SK-N-SH (cell line): ENCODE results near the gene PLCXD1. TPM values are rescaled to one million over a fixed set of nuclear protein-coding genes. Genes with fewer than 3 reads are reported as not detected.
A peak's percentile ranks its signal among the peaks of the same experiment; 100 is the strongest.

ENCODE experiments used
- CTCF ChIA-PET: fragments of 300-600, 350-600 bp; formaldehyde crosslinking; extraction: SDS; loops from one replicate; lab custom pipeline; 2021; lab: Yijun Ruan, JAX
- POLR2A ChIA-PET: fragments of 350-600 bp; sonication (Branson Sonifier 250); formaldehyde crosslinking; extraction: SDS; loops from one replicate; lab custom pipeline; 2020; ENCODE audit warnings: antibody characterized with exemption, inconsistent platforms; lab: Yijun Ruan, JAX
- DNase-seq: peaks from one replicate; pipeline ENCODE4 v3.0.0; 2012
- H2AFZ ChIP-seq: fragments of 200-600 bp; sonication (generic); 2 replicates; pipeline ENCODE4 v1.8.1; 2016; ENCODE audit warnings: antibody characterized with exemption, mild to moderate bottlenecking, low read depth
- H3F3A ChIP-seq: fragments of 200-600 bp; sonication (generic); replicated peaks from 2 replicates; pipeline ENCODE3; 2016; ENCODE audit warnings: antibody characterized with exemption, mild to moderate bottlenecking; ENCODE audit not compliant: insufficient read depth
- H3K27ac ChIP-seq, 2 experiments: fragments of 200-500 bp in 1 of 2; fragments of 200-600 bp in 1 of 2; sonication (Bioruptor generic) in 1 of 2; sonication (generic), shearing (Covaris generic) in 1 of 2; 2 replicates each; pipeline versions ENCODE4 v1.5.1 to v1.6.1; 2014 to 2016; ENCODE audit warnings: low read depth in 2 of 2, inconsistent platforms in 1 of 2, low read length in 1 of 2, mild to moderate bottlenecking in 1 of 2, mixed read lengths in 1 of 2
- H3K27me3 ChIP-seq: fragments of 200-600 bp; sonication (generic), shearing (Covaris generic); 2 replicates; pipeline ENCODE4 v1.6.1; 2016; ENCODE audit warnings: mixed run types; ENCODE audit not compliant: insufficient read depth
- H3K36me3 ChIP-seq, 2 experiments: fragments of 200-500 bp in 1 of 2; fragments of 200-600 bp in 1 of 2; sonication (Bioruptor generic) in 1 of 2; sonication (generic) in 1 of 2; replicated peaks in 1 of 2; 2 replicates each; pipeline versions ENCODE3 to v1.5.1; 2014 to 2016; ENCODE audit warnings: low read length in 1 of 2, mild to moderate bottlenecking in 1 of 2; ENCODE audit not compliant: insufficient read depth in 2 of 2, control insufficient read depth in 1 of 2
- H3K4me1 ChIP-seq, 2 experiments: fragments of 200-500 bp in 1 of 2; fragments of 200-600 bp in 1 of 2; sonication (Bioruptor generic) in 1 of 2; sonication (generic), shearing (Covaris generic) in 1 of 2; 2 replicates each; pipeline versions ENCODE4 v1.5.1 to v1.6.1; 2014 to 2016; ENCODE audit warnings: low read depth in 1 of 2, low read length in 1 of 2, mixed run types in 1 of 2; ENCODE audit not compliant: insufficient read depth in 2 of 2, control insufficient read depth in 1 of 2
- H3K4me2 ChIP-seq: fragments of 200-600 bp; sonication (generic), shearing (Covaris generic); 2 replicates; pipeline ENCODE4 v1.6.1; 2017; ENCODE audit warnings: mixed run types
- H3K4me3 ChIP-seq, 2 experiments: fragments of 200-500 bp in 1 of 2; fragments of 200-600 bp in 1 of 2; sonication (Bioruptor generic) in 1 of 2; sonication (generic), shearing (Covaris generic) in 1 of 2; 2 replicates each; pipeline versions ENCODE4 v1.5.1 to v1.8.1; 2014 to 2016; ENCODE audit warnings: low read depth in 2 of 2, inconsistent platforms in 1 of 2, low read length in 1 of 2, mild to moderate bottlenecking in 1 of 2, mixed read lengths in 1 of 2, moderate library complexity in 1 of 2
- H3K79me2 ChIP-seq: fragments of 200-600 bp; sonication (generic); 2 replicates; pipeline ENCODE4 v1.8.1; 2017; ENCODE audit warnings: mild to moderate bottlenecking; ENCODE audit not compliant: insufficient read depth
- H3K9ac ChIP-seq: fragments of 200-600 bp; sonication (generic); 2 replicates; pipeline ENCODE4 v1.6.1; 2017; ENCODE audit warnings: mixed run types
- H3K9me2 ChIP-seq: fragments of 200-600 bp; sonication (generic); 2 replicates; pipeline ENCODE4 v1.6.1; 2017; ENCODE audit warnings: mixed run types
- H3K9me3 ChIP-seq: fragments of 200-600 bp; sonication (generic); 2 replicates; pipeline ENCODE4 v1.6.1; 2017; ENCODE audit warnings: mixed run types, mild to moderate bottlenecking, moderate library complexity
- H4K20me1 ChIP-seq: fragments of 200-600 bp; sonication (generic); 2 replicates; pipeline ENCODE4 v1.6.1; 2017; ENCODE audit warnings: mild to moderate bottlenecking, mixed run types; ENCODE audit not compliant: insufficient read depth
- ELF1 ChIP-seq: IDR thresholded peaks from 2 replicates; pipeline ENCODE4 v1.4.0; 2012
- EP300 ChIP-seq, 2 experiments: IDR thresholded peaks; 2 replicates each; pipeline versions ENCODE4 v1.4.0 to v1.6.1; 2012; ENCODE audit warnings: borderline replicate concordance in 1 of 2, low read depth in 1 of 2, low read length in 1 of 2
- FOXJ3 ChIP-seq: sonication (generic); formaldehyde crosslinking; IDR thresholded peaks from 2 replicates; pipeline ENCODE4 v1.5.1; 2020; ENCODE audit warnings: mild to moderate bottlenecking, missing genetic modification reagents
- GATA2 ChIP-seq: sonication (generic); formaldehyde crosslinking; IDR thresholded peaks from 2 replicates; pipeline ENCODE4 v1.5.0; 2020; ENCODE audit warnings: mild to moderate bottlenecking, missing genetic modification reagents
- JUND ChIP-seq: IDR thresholded peaks from 2 replicates; pipeline ENCODE4 v1.4.0; 2012
- MXI1 ChIP-seq: IDR thresholded peaks from 2 replicates; pipeline ENCODE4 v1.6.1; 2012; ENCODE audit warnings: mild to moderate bottlenecking, low read depth, low read length, improper control_type of control experiment
- PBX3 ChIP-seq: IDR thresholded peaks from 2 replicates; pipeline ENCODE4; 2012
- POLR2AphosphoS5 ChIP-seq: IDR thresholded peaks from 2 replicates; pipeline ENCODE4 v1.6.1; 2012; ENCODE audit warnings: low read depth, low read length
- RCOR1 ChIP-seq: fragments of 150-350 bp; IDR thresholded peaks from 2 replicates; pipeline ENCODE4 v1.6.1; 2017; ENCODE audit warnings: antibody characterized with exemption, low read length
- RXRA ChIP-seq: IDR thresholded peaks from 2 replicates; pipeline ENCODE4 v1.4.0; 2012; ENCODE audit warnings: low read depth, mild to moderate bottlenecking, borderline replicate concordance
- TAF1 ChIP-seq: IDR thresholded peaks from 2 replicates; pipeline ENCODE4 v1.6.1; 2012; ENCODE audit warnings: low read depth, mild to moderate bottlenecking, low read length, moderate library complexity, borderline replicate concordance
- TCF12 ChIP-seq: IDR thresholded peaks from 2 replicates; pipeline ENCODE4 v1.4.0; 2012
- TEAD4 ChIP-seq: IDR thresholded peaks from 2 replicates; pipeline ENCODE4 v1.4.0; 2012; ENCODE audit warnings: mild to moderate bottlenecking, borderline replicate concordance; ENCODE audit not compliant: insufficient read depth
- WGBS: methylation state at CpG from one replicate; pipeline ENCODE4 v1.1.6; 2017; ENCODE audit warnings: low lambda C conversion rate; 5-methylcytosine and 5-hydroxymethylcytosine counted together
- polyA plus RNA-seq, 3 experiments: library from polyadenylated mRNA; depleted of rRNA; stranded (reverse); fragments of >200 nt; gene quantifications; 2 replicates each; pipeline ENCODE4 v1.2.3, GENCODE V29; 2012
- TF ChIP-seq, protein P1 (sequence below): IDR thresholded peaks from 2 replicates; pipeline ENCODE4 v1.4.0; 2012; ENCODE audit warnings: low read depth, borderline replicate concordance
- TF ChIP-seq, protein P2 (sequence below): IDR thresholded peaks from 2 replicates; pipeline ENCODE4 v1.6.1; 2012; ENCODE audit warnings: mild to moderate bottlenecking, low read depth, low read length, moderate library complexity

The PLCXD1 gene
- polyA plus RNA-seq, 1 of the 3 experiments (the other 2 are of a cell fraction), result 14.8 TPM

DNA sequence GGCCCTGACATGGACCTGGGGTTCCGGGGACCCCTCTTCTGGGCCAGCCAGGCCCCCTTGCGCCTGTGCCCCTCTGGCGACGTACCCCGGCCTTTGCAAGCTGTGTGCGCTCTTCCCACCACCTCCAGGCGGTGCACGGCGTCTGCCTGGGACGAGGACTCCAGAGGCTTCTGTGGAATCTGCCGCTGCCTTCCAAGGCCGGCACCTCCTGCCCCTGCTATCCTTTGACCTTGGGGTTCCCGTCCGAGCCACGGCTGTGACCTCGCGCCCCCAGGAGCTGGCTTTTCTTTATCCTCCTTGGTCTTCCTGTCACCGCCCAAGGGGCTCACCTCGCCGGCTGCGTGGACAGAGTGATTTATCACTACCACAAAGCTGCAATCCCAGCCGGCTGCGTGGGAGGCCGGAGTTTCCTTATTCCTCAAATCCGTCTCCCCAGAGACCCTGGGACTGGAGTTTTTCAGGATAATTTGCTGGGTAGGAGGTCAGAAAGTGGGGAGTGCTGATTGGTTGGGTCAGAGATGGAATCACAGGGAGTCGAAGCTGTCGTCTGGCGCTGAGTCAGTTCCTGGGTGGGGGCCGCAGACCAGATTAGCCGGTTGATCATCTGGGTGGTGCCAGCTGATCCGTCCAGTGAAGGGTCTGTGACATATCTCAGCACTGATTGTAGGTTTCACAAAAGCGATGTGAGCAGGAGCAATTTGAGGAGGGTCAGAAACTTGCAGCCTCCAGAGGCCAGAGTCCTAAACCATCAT lies 19.8 kb upstream of the PLCXD1 start:
- no peaks in the 10 kb centered on the region for H3K9me3 ChIP-seq
- H3K4me1 ChIP-seq, result no peaks in the 10 kb centered on the region
- 61% methylated on average over 20 of the region's 32 CpGs for WGBS
- no peak overlapping the region for H3K4me3 ChIP-seq
- no peaks in the 10 kb centered on the region for H3F3A ChIP-seq
- H4K20me1 ChIP-seq, result no peaks in the 10 kb centered on the region
- H3K36me3 ChIP-seq, result no peaks in the 10 kb centered on the region
- no peaks in the 10 kb centered on the region; the same call in 1 of the 2 replicates for H3K27me3 ChIP-seq
- no peak overlapping the region for H3K9ac ChIP-seq
- ChIA-PET CTCF (no interaction called here), POLR2A (no interaction called here)
- DNase-seq, result no peak
- no peaks in the 10 kb centered on the region for H3K9me2 ChIP-seq
- H3K79me2 ChIP-seq, result no peaks in the 10 kb centered on the region
- H2AFZ ChIP-seq, result 0 out of 2 replicates have a peak overlapping the region, but pooled peaks have one; percentile 41
- H3K27ac ChIP-seq, result no peak overlapping the region
- no peak overlapping the region for H3K4me2 ChIP-seq
- TF ChIP-seq TAF1 (no peak), RXRA (no peak), GATA2 (no peak), TEAD4 (no peak), ELF1 (no peak)

DNA sequence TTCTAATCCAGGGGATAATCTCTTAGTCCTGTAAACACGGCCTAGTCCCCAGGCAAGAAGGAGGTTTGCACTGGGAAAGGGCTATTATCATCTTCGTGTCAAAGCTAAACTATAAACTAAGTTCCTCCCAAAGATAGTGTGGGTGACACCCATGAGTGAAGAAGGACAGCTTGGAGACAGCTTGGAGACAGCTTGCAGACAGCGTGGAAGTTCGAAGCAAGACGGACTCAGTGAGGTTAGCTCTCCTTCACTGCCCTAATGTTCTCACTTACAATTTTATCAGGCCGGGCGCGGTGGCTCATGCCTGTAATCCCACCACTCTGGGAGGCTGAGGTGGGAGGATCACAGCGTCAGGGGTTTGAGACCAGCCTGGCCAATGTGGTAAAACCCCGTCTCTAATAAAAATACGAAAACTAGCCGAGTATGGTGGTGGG lies 19.2 kb upstream of the PLCXD1 start:
- H3K9ac ChIP-seq, result no peak overlapping the region
- DNase-seq, result no peak
- no peaks in the 10 kb centered on the region for H3K79me2 ChIP-seq
- H3K4me3 ChIP-seq, result no peak overlapping the region
- no peaks in the 10 kb centered on the region; the same call in 1 of the 2 replicates for H3K27me3 ChIP-seq
- no peaks in the 10 kb centered on the region for H3K9me2 ChIP-seq
- H2AFZ ChIP-seq, result 0 out of 2 replicates have a peak overlapping the region, but pooled peaks have one; percentile 41
- TF ChIP-seq MXI1, result no peak
- TF ChIP-seq JUND, result no peak
- TF ChIP-seq, protein P1, sequence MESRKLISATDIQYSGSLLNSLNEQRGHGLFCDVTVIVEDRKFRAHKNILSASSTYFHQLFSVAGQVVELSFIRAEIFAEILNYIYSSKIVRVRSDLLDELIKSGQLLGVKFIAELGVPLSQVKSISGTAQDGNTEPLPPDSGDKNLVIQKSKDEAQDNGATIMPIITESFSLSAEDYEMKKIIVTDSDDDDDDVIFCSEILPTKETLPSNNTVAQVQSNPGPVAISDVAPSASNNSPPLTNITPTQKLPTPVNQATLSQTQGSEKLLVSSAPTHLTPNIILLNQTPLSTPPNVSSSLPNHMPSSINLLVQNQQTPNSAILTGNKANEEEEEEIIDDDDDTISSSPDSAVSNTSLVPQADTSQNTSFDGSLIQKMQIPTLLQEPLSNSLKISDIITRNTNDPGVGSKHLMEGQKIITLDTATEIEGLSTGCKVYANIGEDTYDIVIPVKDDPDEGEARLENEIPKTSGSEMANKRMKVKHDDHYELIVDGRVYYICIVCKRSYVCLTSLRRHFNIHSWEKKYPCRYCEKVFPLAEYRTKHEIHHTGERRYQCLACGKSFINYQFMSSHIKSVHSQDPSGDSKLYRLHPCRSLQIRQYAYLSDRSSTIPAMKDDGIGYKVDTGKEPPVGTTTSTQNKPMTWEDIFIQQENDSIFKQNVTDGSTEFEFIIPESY, result no peak
- no peak for TF ChIP-seq PBX3
- no peak for TF ChIP-seq POLR2AphosphoS5
- TF ChIP-seq EP300 (IDR thresholded peaks at IDR 0.05; ENCODE audit: borderline replicate concordance in 1 of 2, low read depth in 1 of 2, low read length in 1 of 2), result no peak
- TF ChIP-seq FOXJ3 (CRISPR knock-in tag), result no peak
- no peak for TF ChIP-seq RCOR1
- TF ChIP-seq, protein P2, sequence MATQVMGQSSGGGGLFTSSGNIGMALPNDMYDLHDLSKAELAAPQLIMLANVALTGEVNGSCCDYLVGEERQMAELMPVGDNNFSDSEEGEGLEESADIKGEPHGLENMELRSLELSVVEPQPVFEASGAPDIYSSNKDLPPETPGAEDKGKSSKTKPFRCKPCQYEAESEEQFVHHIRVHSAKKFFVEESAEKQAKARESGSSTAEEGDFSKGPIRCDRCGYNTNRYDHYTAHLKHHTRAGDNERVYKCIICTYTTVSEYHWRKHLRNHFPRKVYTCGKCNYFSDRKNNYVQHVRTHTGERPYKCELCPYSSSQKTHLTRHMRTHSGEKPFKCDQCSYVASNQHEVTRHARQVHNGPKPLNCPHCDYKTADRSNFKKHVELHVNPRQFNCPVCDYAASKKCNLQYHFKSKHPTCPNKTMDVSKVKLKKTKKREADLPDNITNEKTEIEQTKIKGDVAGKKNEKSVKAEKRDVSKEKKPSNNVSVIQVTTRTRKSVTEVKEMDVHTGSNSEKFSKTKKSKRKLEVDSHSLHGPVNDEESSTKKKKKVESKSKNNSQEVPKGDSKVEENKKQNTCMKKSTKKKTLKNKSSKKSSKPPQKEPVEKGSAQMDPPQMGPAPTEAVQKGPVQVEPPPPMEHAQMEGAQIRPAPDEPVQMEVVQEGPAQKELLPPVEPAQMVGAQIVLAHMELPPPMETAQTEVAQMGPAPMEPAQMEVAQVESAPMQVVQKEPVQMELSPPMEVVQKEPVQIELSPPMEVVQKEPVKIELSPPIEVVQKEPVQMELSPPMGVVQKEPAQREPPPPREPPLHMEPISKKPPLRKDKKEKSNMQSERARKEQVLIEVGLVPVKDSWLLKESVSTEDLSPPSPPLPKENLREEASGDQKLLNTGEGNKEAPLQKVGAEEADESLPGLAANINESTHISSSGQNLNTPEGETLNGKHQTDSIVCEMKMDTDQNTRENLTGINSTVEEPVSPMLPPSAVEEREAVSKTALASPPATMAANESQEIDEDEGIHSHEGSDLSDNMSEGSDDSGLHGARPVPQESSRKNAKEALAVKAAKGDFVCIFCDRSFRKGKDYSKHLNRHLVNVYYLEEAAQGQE, result no peak
- TF ChIP-seq TCF12, result no peak
- POLR2A ChIA-PET, result no interaction called here
- CTCF ChIA-PET, result no interaction called here
- no peaks in the 10 kb centered on the region for H4K20me1 ChIP-seq
- H3K36me3 ChIP-seq, result no peaks in the 10 kb centered on the region
- H3K27ac ChIP-seq, result no peak overlapping the region
- no peak overlapping the region for H3K4me2 ChIP-seq
- no peaks in the 10 kb centered on the region for H3K4me1 ChIP-seq
- no peaks in the 10 kb centered on the region for H3F3A ChIP-seq
- WGBS, result 79% methylated on average over 12 of the region's 12 CpGs
- H3K9me3 ChIP-seq, result no peaks in the 10 kb centered on the region
